HepG2 (cell line): Measurements from ENCODE around the gene RBM45.

Experiments
- STAT5B ChIP-seq: sonication (generic); formaldehyde crosslinking; IDR thresholded peaks from 2 replicates; pipeline ENCODE4 v1.4.0; 2020; ENCODE audit warnings: missing genetic modification reagents
- ZNF33B ChIP-seq: sonication (generic); formaldehyde crosslinking; IDR thresholded peaks from 2 replicates; pipeline ENCODE4 v1.5.1; 2020; ENCODE audit warnings: mild to moderate bottlenecking, missing genetic modification reagents

- TF ChIP-seq STAT5B (CRISPR knock-in tag) (no peak), ZNF33B (CRISPR knock-in tag) (no peak)
These were observed 13.6 kb downstream of the RBM45 start for GRCh38 chr2:178125862-178126261.
